K562 (cell line): ENCODE measurements around the gene CA7. TPM values are rescaled to one million over a fixed set of nuclear protein-coding genes. Genes with fewer than 3 reads are reported as not detected.

Experiments used
- ARHGAP35 ChIP-seq: fragments of 450-650 bp; IDR thresholded peaks from 2 replicates; pipeline ENCODE4 v1.6.1; 2018; ENCODE audit not compliant: partially characterized antibody
- BHLHE40 ChIP-seq: IDR thresholded peaks from 2 replicates; pipeline ENCODE4 v1.6.1; 2011; ENCODE audit warnings: low read length, improper control_type of control experiment
- CHD4 ChIP-seq: fragments of 200-600 bp; sonication (generic); IDR thresholded peaks from 3 replicates; pipeline ENCODE4 v1.6.1; 2012; ENCODE audit warnings: low read depth, mild to moderate bottlenecking, mixed read lengths, low read length, inconsistent platforms; ENCODE audit not compliant: insufficient read depth, insufficient replicate concordance, poor library complexity, severe bottlenecking
- GTF2E2 ChIP-seq: fragments of 200-800 bp; sonication (Bioruptor generic); IDR thresholded peaks from 2 replicates; pipeline ENCODE4 v1.6.1; 2016; ENCODE audit warnings: missing genetic modification characterization, missing compliant biosample characterization
- KDM1A ChIP-seq, 2 experiments: fragments of 450-650 bp; IDR thresholded peaks; 2 replicates each; pipeline ENCODE4 v1.6.1; 2016; ENCODE audit warnings: mild to moderate bottlenecking in 2 of 2
- KHSRP ChIP-seq: fragments of 450-650 bp; IDR thresholded peaks from 2 replicates; pipeline ENCODE4 v1.6.1; 2017
- NEUROD1 ChIP-seq: fragments of 150-350 bp; IDR thresholded peaks from 2 replicates; pipeline ENCODE4 v1.6.1; 2014; ENCODE audit warnings: borderline replicate concordance, low read length, low read depth; ENCODE audit not compliant: partially characterized antibody
- polyA plus RNA-seq, 8 experiments: library from polyadenylated mRNA; depleted of rRNA in 4 of 8; stranded (reverse) in 5 of 8; unstranded in 3 of 8; fragments of >200 nt; fragmentation: Nextera tagmentation in 2 of 8; fragmentation: Illumina TruSeq in 1 of 8; extraction: Ambion mirVana in 2 of 8; extraction: Trizol in 1 of 8; gene quantifications; 2 replicates each; pipeline versions ENCODE4 v1.2.1 to v1.2.3, GENCODE V29; 2011 to 2014; ENCODE audit warnings: inconsistent platforms in 1 of 8, missing spikeins in 1 of 8
- total RNA-seq, 7 experiments: library from RNA; depleted of rRNA in 6 of 7; stranded (reverse); fragments of >200 nt in 6 of 7; fragmentation: Illumina TruSeq in 2 of 7; extraction: Trizol in 2 of 7; gene quantifications; 2 replicates each; pipeline versions ENCODE4 v1.2.1 to v1.2.3, GENCODE V29; 2011 to 2021; ENCODE audit warnings: low replicate concordance in 1 of 7
- TF ChIP-seq, protein P1 (sequence below): sonication (generic); formaldehyde crosslinking; IDR thresholded peaks from 2 replicates; pipeline ENCODE4 v1.9.0; 2022; ENCODE audit warnings: mild to moderate bottlenecking, missing genetic modification reagents
- TF ChIP-seq, protein P2 (sequence below), 2 experiments: fragments of 450-650 bp; IDR thresholded peaks; 2 replicates each; pipeline ENCODE4 v1.6.1; 2016
- TF ChIP-seq, protein P3 (sequence below), 2 experiments: fragments of 450-650 bp in 1 of 2; sonication (generic) in 1 of 2; formaldehyde crosslinking in 1 of 2; IDR thresholded peaks; 2 replicates each; pipeline versions ENCODE4 v1.7.1 to v1.9.0; 2016 to 2022; ENCODE audit warnings: inconsistent platforms in 1 of 2, mild to moderate bottlenecking in 1 of 2, missing genetic modification reagents in 1 of 2
- TF ChIP-seq, protein P4 (sequence below): fragments of 200-800 bp; sonication (Bioruptor generic); IDR thresholded peaks from 2 replicates; pipeline ENCODE4 v1.6.1; 2017; ENCODE audit warnings: missing genetic modification characterization, missing compliant biosample characterization

The CA7 gene
- total and polyA plus RNA-seq, 9 of the 15 experiments (the other 6 are each of a cell fraction or from before 2014, with no cell fraction given) = 0.03 to 0.07 (median 0.05) TPM; not detected in 5

DNA sequence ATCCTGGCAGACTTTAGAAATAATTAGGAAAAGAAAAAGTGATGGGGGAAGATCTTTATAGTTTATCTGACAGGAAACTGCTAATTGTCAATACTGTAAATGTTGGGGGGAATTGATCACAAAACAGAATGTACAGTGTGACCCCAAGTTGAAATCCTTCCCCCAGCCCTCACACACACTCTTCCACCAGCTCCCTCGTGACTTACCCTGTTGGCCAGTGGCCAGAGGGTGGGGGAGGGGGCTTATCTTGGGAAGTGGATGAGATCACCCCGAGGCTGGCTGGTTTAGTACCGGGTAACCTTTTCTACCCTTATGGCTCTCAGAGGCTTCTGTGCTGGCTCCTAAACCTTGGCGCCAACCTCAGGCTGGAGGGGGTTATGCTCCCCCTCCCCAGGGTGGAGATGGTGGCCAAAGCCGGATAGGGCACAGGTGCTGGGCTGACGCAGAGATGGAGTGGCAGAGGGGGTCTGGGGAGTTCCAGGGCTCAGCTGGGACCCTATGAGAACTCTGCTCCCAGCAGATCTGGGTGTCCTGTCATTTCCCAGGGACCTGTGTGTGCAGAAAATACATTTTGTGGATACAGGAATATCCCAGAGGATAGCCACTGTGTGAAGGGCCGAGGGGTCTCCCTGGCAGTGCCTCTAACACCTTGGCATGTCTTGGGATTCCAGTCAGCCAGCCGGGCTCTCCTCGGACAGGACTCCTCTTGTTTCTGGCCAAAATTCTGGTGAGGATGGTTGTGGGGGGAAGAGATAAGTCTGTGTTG is 55.9 kb downstream of the CA7 start (continued):
- TF ChIP-seq, protein P1, sequence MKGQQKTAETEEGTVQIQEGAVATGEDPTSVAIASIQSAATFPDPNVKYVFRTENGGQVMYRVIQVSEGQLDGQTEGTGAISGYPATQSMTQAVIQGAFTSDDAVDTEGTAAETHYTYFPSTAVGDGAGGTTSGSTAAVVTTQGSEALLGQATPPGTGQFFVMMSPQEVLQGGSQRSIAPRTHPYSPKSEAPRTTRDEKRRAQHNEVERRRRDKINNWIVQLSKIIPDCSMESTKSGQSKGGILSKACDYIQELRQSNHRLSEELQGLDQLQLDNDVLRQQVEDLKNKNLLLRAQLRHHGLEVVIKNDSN (CRISPR knock-in tag) = peak; percentile 81
- TF ChIP-seq, protein P2, sequence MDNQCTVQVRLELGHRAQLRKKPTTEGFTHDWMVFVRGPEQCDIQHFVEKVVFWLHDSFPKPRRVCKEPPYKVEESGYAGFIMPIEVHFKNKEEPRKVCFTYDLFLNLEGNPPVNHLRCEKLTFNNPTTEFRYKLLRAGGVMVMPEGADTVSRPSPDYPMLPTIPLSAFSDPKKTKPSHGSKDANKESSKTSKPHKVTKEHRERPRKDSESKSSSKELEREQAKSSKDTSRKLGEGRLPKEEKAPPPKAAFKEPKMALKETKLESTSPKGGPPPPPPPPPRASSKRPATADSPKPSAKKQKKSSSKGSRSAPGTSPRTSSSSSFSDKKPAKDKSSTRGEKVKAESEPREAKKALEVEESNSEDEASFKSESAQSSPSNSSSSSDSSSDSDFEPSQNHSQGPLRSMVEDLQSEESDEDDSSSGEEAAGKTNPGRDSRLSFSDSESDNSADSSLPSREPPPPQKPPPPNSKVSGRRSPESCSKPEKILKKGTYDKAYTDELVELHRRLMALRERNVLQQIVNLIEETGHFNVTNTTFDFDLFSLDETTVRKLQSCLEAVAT (IDR thresholded peaks at IDR 0.05) = peak in 1 of 2 experiments; percentile 31; a peak in 1 of 4 replicates
- TF ChIP-seq, protein P3, sequence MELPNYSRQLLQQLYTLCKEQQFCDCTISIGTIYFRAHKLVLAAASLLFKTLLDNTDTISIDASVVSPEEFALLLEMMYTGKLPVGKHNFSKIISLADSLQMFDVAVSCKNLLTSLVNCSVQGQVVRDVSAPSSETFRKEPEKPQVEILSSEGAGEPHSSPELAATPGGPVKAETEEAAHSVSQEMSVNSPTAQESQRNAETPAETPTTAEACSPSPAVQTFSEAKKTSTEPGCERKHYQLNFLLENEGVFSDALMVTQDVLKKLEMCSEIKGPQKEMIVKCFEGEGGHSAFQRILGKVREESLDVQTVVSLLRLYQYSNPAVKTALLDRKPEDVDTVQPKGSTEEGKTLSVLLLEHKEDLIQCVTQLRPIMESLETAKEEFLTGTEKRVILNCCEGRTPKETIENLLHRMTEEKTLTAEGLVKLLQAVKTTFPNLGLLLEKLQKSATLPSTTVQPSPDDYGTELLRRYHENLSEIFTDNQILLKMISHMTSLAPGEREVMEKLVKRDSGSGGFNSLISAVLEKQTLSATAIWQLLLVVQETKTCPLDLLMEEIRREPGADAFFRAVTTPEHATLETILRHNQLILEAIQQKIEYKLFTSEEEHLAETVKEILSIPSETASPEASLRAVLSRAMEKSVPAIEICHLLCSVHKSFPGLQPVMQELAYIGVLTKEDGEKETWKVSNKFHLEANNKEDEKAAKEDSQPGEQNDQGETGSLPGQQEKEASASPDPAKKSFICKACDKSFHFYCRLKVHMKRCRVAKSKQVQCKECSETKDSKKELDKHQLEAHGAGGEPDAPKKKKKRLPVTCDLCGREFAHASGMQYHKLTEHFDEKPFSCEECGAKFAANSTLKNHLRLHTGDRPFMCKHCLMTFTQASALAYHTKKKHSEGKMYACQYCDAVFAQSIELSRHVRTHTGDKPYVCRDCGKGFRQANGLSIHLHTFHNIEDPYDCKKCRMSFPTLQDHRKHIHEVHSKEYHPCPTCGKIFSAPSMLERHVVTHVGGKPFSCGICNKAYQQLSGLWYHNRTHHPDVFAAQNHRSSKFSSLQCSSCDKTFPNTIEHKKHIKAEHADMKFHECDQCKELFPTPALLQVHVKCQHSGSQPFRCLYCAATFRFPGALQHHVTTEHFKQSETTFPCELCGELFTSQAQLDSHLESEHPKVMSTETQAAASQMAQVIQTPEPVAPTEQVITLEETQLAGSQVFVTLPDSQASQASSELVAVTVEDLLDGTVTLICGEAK (IDR thresholded peaks at IDR 0.05) = no peak
- TF ChIP-seq, protein P3 (CRISPR knock-in tag; IDR thresholded peaks at IDR 0.05) = no peak
- TF ChIP-seq KHSRP = no peak
- TF ChIP-seq ARHGAP35 = no peak
- TF ChIP-seq, protein P4, sequence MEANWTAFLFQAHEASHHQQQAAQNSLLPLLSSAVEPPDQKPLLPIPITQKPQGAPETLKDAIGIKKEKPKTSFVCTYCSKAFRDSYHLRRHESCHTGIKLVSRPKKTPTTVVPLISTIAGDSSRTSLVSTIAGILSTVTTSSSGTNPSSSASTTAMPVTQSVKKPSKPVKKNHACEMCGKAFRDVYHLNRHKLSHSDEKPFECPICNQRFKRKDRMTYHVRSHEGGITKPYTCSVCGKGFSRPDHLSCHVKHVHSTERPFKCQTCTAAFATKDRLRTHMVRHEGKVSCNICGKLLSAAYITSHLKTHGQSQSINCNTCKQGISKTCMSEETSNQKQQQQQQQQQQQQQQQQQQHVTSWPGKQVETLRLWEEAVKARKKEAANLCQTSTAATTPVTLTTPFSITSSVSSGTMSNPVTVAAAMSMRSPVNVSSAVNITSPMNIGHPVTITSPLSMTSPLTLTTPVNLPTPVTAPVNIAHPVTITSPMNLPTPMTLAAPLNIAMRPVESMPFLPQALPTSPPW (CRISPR knock-in tag) = peak; percentile 78
- TF ChIP-seq CHD4 = no peak
- TF ChIP-seq KDM1A (IDR thresholded peaks at IDR 0.05) = peak; percentile 35 to 67; a peak in 3 of 4 replicates
- peak; percentile 97 for TF ChIP-seq BHLHE40
- TF ChIP-seq NEUROD1 = peak; percentile 79
- TF ChIP-seq GTF2E2 (tag) = peak; percentile 91
